Common myeloid progenitor, CD34-positive (primary cell): Measurements from ENCODE around the gene RBM25.
A peak's percentile ranks its signal among the peaks of the same experiment; 100 is the strongest.

Source experiments
- CTCF ChIA-PET: fragments of 350-600 bp; sonication (Branson Sonifier 250); formaldehyde crosslinking; loops from one replicate; lab custom pipeline; 2021; ENCODE audit warnings: antibody characterized with exemption; lab: Charles Lee
- POLR2A ChIA-PET: fragments of 350-600 bp; sonication (Branson Sonifier 250); formaldehyde crosslinking; loops from one replicate; lab custom pipeline; 2021; ENCODE audit warnings: antibody characterized with exemption; lab: Charles Lee
- DNase-seq, 3 donors: peaks; one replicate each; pipeline versions ENCODE4 v3.0.0 to v3.0.0-alpha.2; 2013
- H3K27ac ChIP-seq, 2 experiments: 1 replicate in 1 of 2; 2 replicates in 1 of 2; pipeline ENCODE4 v1.7.0; 2013; ENCODE audit warnings: inconsistent platforms in 2 of 2, low read length in 2 of 2, mild to moderate bottlenecking in 2 of 2, low read depth in 1 of 2, moderate library complexity in 1 of 2; ENCODE audit not compliant: severe bottlenecking in 2 of 2, insufficient read depth in 1 of 2, poor library complexity in 1 of 2
- H3K27me3 ChIP-seq, 5 experiments: replicated peaks in 2 of 5; 1 replicate in 3 of 5; 2 replicates in 2 of 5; pipeline versions ENCODE4 v1.6.1 to v1.7.0; 2013; ENCODE audit warnings: low read length in 4 of 5, mild to moderate bottlenecking in 2 of 5, moderate library complexity in 2 of 5, inconsistent platforms in 1 of 5; ENCODE audit not compliant: insufficient read depth in 5 of 5, control insufficient read depth in 4 of 5
- H3K36me3 ChIP-seq, 4 experiments: 1 replicate in 2 of 4; 2 replicates in 2 of 4; pipeline versions ENCODE4 v1.6.1 to v1.7.0; 2013; ENCODE audit warnings: low read length in 3 of 4, control low read depth in 1 of 4, mild to moderate bottlenecking in 1 of 4; ENCODE audit not compliant: control insufficient read depth in 4 of 4, insufficient read depth in 4 of 4
- H3K4me1 ChIP-seq, 4 experiments: 1 replicate in 3 of 4; 2 replicates in 1 of 4; pipeline versions ENCODE4 v1.6.1 to v1.7.1; 2013; ENCODE audit warnings: low read length in 3 of 4, mild to moderate bottlenecking in 3 of 4, control low read depth in 1 of 4, inconsistent platforms in 1 of 4, moderate library complexity in 1 of 4; ENCODE audit not compliant: control insufficient read depth in 4 of 4, insufficient read depth in 4 of 4; ENCODE audit errors: control extremely low read depth in 1 of 4
- H3K4me3 ChIP-seq, 7 experiments: 1 replicate in 4 of 7; 2 replicates in 3 of 7; pipeline versions ENCODE4 v1.5.1 to v1.7.0; 2013; ENCODE audit warnings: mild to moderate bottlenecking in 7 of 7, low read length in 6 of 7, moderate library complexity in 6 of 7, inconsistent platforms in 2 of 7, low read depth in 2 of 7, control low read depth in 1 of 7; ENCODE audit not compliant: insufficient read depth in 4 of 7, control insufficient read depth in 1 of 7; ENCODE audit errors: extremely low read depth in 1 of 7
- H3K9me3 ChIP-seq, 5 experiments: 1 replicate in 4 of 5; 2 replicates in 1 of 5; pipeline versions ENCODE4 v1.6.1 to v1.7.1; 2013; ENCODE audit warnings: low read length in 4 of 5, mild to moderate bottlenecking in 2 of 5, inconsistent platforms in 1 of 5, low read depth in 1 of 5, moderate library complexity in 1 of 5; ENCODE audit not compliant: control insufficient read depth in 4 of 5, insufficient read depth in 2 of 5; ENCODE audit errors: control extremely low read depth in 1 of 5
- WGBS: methylation state at CpG from one replicate; pipeline ENCODE4 v1.1.5; 2013; ENCODE audit not compliant: insufficient coverage; 5-methylcytosine and 5-hydroxymethylcytosine counted together

The RBM25 gene

GRCh38 chr14:73172500-73172899 is 114.2 kb downstream of the RBM25 start:
- H3K27ac ChIP-seq: no peak overlapping the region
- CTCF ChIA-PET: interaction anchor here (0.8 to 1.8 kb wide), 11 partner anchors 10 to 327 kb away, joined by 3 to 8 read pairs (median 4); partner anchors contain the start of gene RIOX1

GRCh38 chr14:73173092-73173735 is 114.9 kb downstream of the RBM25 start:
- POLR2A ChIA-PET: no interaction called here
- DNase-seq: peak; percentile 65 to 81 (median 77)
- H3K36me3 ChIP-seq: peaks cover 37 to 86% (median 50%) of the 10 kb centered on the region in 4 experiments

More at GRCh38 chr14:73172500-73172899, 114.2 kb downstream of the RBM25 start:
- H3K4me1 ChIP-seq: peaks cover 0 to 3% (median 0%) of the 10 kb centered on the region in 4 experiments
- H3K9me3 ChIP-seq: no peaks in the 10 kb centered on the region
- no CpG with 5 or more reads among the region's 3 CpGs for WGBS
- peaks cover 37 to 80% (median 53%) of the 10 kb centered on the region in 4 experiments for H3K36me3 ChIP-seq
- H3K27me3 ChIP-seq: no peaks in the 10 kb centered on the region
- no peak for DNase-seq
- H3K4me3 ChIP-seq: no peak overlapping the region
- POLR2A ChIA-PET: interaction anchor here (0.5 kb wide), 1 partner anchor 466 kb away, joined by 6 read pairs; no protein-coding TSS in a partner anchor

More at GRCh38 chr14:73173092-73173735, 114.9 kb downstream of the RBM25 start:
- peaks cover 0 to 3% (median 0%) of the 10 kb centered on the region in 4 experiments for H3K4me1 ChIP-seq
- no peak overlapping the region for H3K4me3 ChIP-seq
- CTCF ChIA-PET: interaction anchor here (0.8 to 1.8 kb wide), 12 partner anchors 10 to 326 kb away, joined by 3 to 8 read pairs (median 4); partner anchors contain the start of gene RIOX1
- no peaks in the 10 kb centered on the region for H3K27me3 ChIP-seq
- H3K27ac ChIP-seq: no peak overlapping the region
- 100% methylated on average over 1 of the region's 3 CpGs for WGBS
- H3K9me3 ChIP-seq: no peaks in the 10 kb centered on the region
